Mesenchymal stem cell (in vitro differentiated cells and primary cell): ENCODE results near the gene KRTAP4-4.
"Not testable (repeated sequence)": the region's sequence is repeated elsewhere in the genome, so short reads cannot be mapped to it uniquely, and the experiment has no call there.

Experiments used
- DNase-seq: peaks from one replicate; pipeline ENCODE4 v3.0.0-alpha.2; 2013
- H2AFZ ChIP-seq: one replicate; pipeline ENCODE4 v1.6.1; 2013; ENCODE audit warnings: low read depth, mild to moderate bottlenecking, control low read depth, inconsistent platforms, low read length, moderate library complexity
- H2AK5ac ChIP-seq: 2 replicates; pipeline ENCODE4 v1.6.1; 2013; ENCODE audit warnings: low read length, moderate library complexity, mild to moderate bottlenecking, inconsistent platforms; ENCODE audit not compliant: severe bottlenecking
- H2BK120ac ChIP-seq: one replicate; pipeline ENCODE4 v1.6.1; 2013; ENCODE audit warnings: low read depth, mild to moderate bottlenecking, inconsistent platforms, low read length, moderate library complexity
- H2BK12ac ChIP-seq, 2 experiments: one replicate each; pipeline ENCODE4 v1.6.1; 2013; ENCODE audit warnings: inconsistent platforms in 2 of 2, low read length in 2 of 2, mild to moderate bottlenecking in 2 of 2, moderate library complexity in 2 of 2, control low read depth in 1 of 2
- H2BK15ac ChIP-seq: one replicate; pipeline ENCODE4 v1.6.1; 2013; ENCODE audit warnings: mild to moderate bottlenecking, low read depth, inconsistent platforms; ENCODE audit not compliant: poor library complexity, severe bottlenecking
- H2BK5ac ChIP-seq: 2 replicates; pipeline ENCODE4 v1.6.1; 2013; ENCODE audit warnings: low read depth, mild to moderate bottlenecking, low read length, control low read depth, inconsistent platforms; ENCODE audit not compliant: poor library complexity, severe bottlenecking
- H3K14ac ChIP-seq, 2 experiments: one replicate each; pipeline ENCODE4 v1.6.1; 2013; ENCODE audit warnings: inconsistent platforms in 2 of 2, low read length in 2 of 2, control low read depth in 1 of 2, mild to moderate bottlenecking in 1 of 2, moderate library complexity in 1 of 2
- H3K18ac ChIP-seq, 2 experiments: one replicate each; pipeline ENCODE4 v1.6.1; 2013; ENCODE audit warnings: inconsistent platforms in 2 of 2, low read length in 2 of 2, control low read depth in 1 of 2, low read depth in 1 of 2, mild to moderate bottlenecking in 1 of 2
- H3K23ac ChIP-seq, 2 experiments: one replicate each; pipeline ENCODE4 v1.6.1; 2013; ENCODE audit warnings: inconsistent platforms in 2 of 2, low read length in 2 of 2, mild to moderate bottlenecking in 2 of 2, moderate library complexity in 2 of 2, control low read depth in 1 of 2
- H3K27ac ChIP-seq: 2 replicates; pipeline ENCODE4 v1.5.1; 2013; ENCODE audit warnings: mild to moderate bottlenecking, moderate library complexity, low read length, control low read depth, inconsistent platforms; ENCODE audit not compliant: poor library complexity, severe bottlenecking
- H3K27me3 ChIP-seq, 2 experiments: 2 replicates each; pipeline versions ENCODE4 v1.6.1 to v1.7.0; 2013; ENCODE audit warnings: low read length in 2 of 2, mild to moderate bottlenecking in 2 of 2, moderate library complexity in 2 of 2, control low read depth in 1 of 2, inconsistent platforms in 1 of 2; ENCODE audit not compliant: control insufficient read depth in 1 of 2, insufficient read depth in 1 of 2
- H3K36me3 ChIP-seq, 2 experiments: 2 replicates each; pipeline versions ENCODE4 v1.6.1 to v1.7.0; 2013; ENCODE audit warnings: low read length in 2 of 2, control low read depth in 1 of 2, inconsistent platforms in 1 of 2, low read depth in 1 of 2, mild to moderate bottlenecking in 1 of 2; ENCODE audit not compliant: insufficient read depth in 2 of 2, control insufficient read depth in 1 of 2
- H3K4ac ChIP-seq, 2 experiments: one replicate each; pipeline ENCODE4 v1.6.1; 2013; ENCODE audit warnings: inconsistent platforms in 2 of 2, low read length in 2 of 2, mild to moderate bottlenecking in 2 of 2, moderate library complexity in 2 of 2, control low read depth in 1 of 2, low read depth in 1 of 2
- H3K4me1 ChIP-seq: 2 replicates; pipeline ENCODE4 v1.6.1; 2013; ENCODE audit warnings: low read depth, low read length, control low read depth; ENCODE audit not compliant: control insufficient read depth, insufficient read depth
- H3K4me2 ChIP-seq: 2 replicates; pipeline ENCODE4 v1.6.1; 2013; ENCODE audit warnings: low read length, mild to moderate bottlenecking, inconsistent platforms; ENCODE audit not compliant: poor library complexity, severe bottlenecking
- H3K4me3 ChIP-seq, 2 experiments: 2 replicates each; pipeline versions ENCODE4 v1.5.1 to v1.7.0; 2013; ENCODE audit warnings: low read length in 2 of 2, mild to moderate bottlenecking in 2 of 2, control low read depth in 1 of 2, low read depth in 1 of 2; ENCODE audit not compliant: insufficient read depth in 1 of 2
- H3K79me1 ChIP-seq: replicated peaks from 2 replicates; pipeline ENCODE4 v1.6.1; 2013; ENCODE audit warnings: mild to moderate bottlenecking, control low read depth, low read length, inconsistent platforms; ENCODE audit not compliant: poor library complexity, severe bottlenecking
- H3K9ac ChIP-seq: 2 replicates; pipeline ENCODE4 v1.7.0; 2013; ENCODE audit warnings: mild to moderate bottlenecking, low read length, moderate library complexity
- H3K9me3 ChIP-seq: 2 replicates; pipeline ENCODE4 v1.7.0; 2013; ENCODE audit warnings: mild to moderate bottlenecking, low read length; ENCODE audit not compliant: control insufficient read depth
- H4K8ac ChIP-seq: one replicate; pipeline ENCODE4 v1.6.1; 2013; ENCODE audit warnings: inconsistent platforms, mild to moderate bottlenecking, low read length, moderate library complexity
- H4K91ac ChIP-seq: one replicate; pipeline ENCODE4 v1.6.1; 2013; ENCODE audit warnings: mild to moderate bottlenecking, low read length, inconsistent platforms
- WGBS: methylation state at CpG from one replicate; pipeline ENCODE4 v1.1.7; 2013; ENCODE audit warnings: mixed read lengths; 5-methylcytosine and 5-hydroxymethylcytosine counted together

The KRTAP4-4 gene

DNA sequence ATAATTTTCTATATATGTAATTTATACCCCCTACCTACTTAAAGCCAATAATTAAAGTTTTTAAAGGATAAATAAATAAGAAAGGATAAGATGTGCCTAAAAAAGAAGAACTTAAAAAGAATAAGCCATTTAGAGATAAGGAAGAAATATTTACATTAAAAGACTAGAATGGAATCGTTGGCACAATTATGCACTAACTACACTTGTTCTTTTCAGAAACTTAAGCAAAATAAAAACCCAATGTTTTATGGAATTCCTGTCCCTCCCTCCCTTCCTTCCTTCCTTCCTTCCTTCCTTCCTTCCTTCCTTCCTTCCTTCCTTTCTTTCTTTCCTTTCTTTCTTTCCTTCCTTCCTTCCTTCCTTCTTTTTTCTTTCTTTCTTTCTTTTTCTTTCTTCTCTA is 15.7 kb downstream of the KRTAP4-4 start:
- no peak overlapping the region for H3K23ac ChIP-seq
- WGBS = 96% methylated on average over 1 of the region's 1 CpG
- peaks cover 11% of the 10 kb centered on the region for H3K9me3 ChIP-seq

GRCh38 chr17:41141361-41141760 is 19.2 kb downstream of the KRTAP4-4 start:
- Histone ChIP-seq H2BK15ac (no peak overlapping the region), H3K18ac (no peak overlapping the region), H3K4me3 (no peak overlapping the region), H3K4ac (no peak overlapping the region), H3K36me3 (peaks cover 0 to 6% of the 10 kb centered on the region in 2 experiments), H2BK5ac (peak overlapping the region; percentile 92), H3K23ac (no peak overlapping the region), H3K27me3 (no peaks in the 10 kb centered on the region), H3K14ac (no peak overlapping the region), H3K4me2 (no peak overlapping the region), H4K91ac (no peak overlapping the region), H4K8ac (no peak overlapping the region), H2AFZ (no peak overlapping the region), H3K4me1 (peaks cover 8% of the 10 kb centered on the region), H2BK12ac (no peak overlapping the region), H3K79me1 (no peaks in the 10 kb centered on the region), H2BK120ac (no peak overlapping the region), H3K27ac (peak overlapping the region; percentile 96), H3K9me3 (peaks cover 23% of the 10 kb centered on the region), H2AK5ac (peak overlapping the region; percentile 87), H3K9ac (no peak overlapping the region)
- no peak for DNase-seq

More for the DNA sequence above, 15.7 kb downstream of the KRTAP4-4 start:
- Histone ChIP-seq H3K4me1 (peaks cover 6% of the 10 kb centered on the region), H4K8ac (no peak overlapping the region), H3K4ac (no peak overlapping the region), H2AK5ac (no peak overlapping the region), H3K27ac (no peak overlapping the region), H3K36me3 (peaks cover 0 to 4% of the 10 kb centered on the region in 2 experiments), H2BK5ac (no peak overlapping the region), H3K79me1 (no peaks in the 10 kb centered on the region), H2BK12ac (no peak overlapping the region), H3K4me2 (no peak overlapping the region), H3K14ac (no peak overlapping the region), H2BK120ac (no peak overlapping the region), H4K91ac (no peak overlapping the region), H3K18ac (no peak overlapping the region), H3K4me3 (no peak overlapping the region), H3K9ac (no peak overlapping the region), H3K27me3 (no peaks in the 10 kb centered on the region), H2BK15ac (no peak overlapping the region), H2AFZ (no peak overlapping the region)
- no peak for DNase-seq

DNA sequence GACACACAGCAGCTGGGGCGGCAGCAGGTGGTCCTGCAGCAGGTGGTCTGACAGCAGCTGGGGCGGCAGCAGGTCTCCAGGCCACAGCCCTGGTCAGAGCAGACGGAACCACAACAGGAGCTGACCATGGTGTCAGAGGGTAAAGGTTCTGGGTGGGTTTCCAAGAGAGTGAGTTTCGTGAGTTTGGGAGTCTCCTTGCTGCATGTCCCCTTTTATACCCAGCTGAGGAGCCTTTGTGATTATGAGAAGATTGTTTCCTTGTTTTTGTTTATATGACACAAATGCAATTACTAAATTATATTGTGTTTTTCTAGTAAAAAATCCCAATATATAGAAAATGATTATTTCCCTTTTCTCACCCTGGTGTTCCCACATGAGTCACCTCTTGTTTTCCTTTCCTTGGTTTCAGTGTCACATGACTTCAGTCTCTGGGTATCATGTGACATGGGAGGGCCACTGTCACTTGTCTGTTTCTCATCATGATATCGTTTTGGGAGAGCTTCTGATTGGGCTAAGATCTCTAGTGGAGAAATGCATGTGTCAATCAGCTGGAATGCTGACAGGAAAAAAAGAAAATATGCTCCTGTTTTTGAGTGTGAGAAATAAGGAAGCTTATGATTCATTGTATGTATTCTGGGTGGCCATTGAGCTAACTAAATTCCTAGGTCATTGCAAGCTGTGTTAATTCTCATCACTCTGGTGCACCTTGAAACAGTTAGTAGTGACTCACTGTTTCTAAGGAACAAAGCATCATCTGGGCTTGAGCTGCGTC is 20.0 kb downstream of the KRTAP4-4 start, which contains the start of gene KRTAP4-6:
Gene KRTAP4-6, minus strand, starts transcription at position 185 of the 772 bp plus-strand sequence. Its CDS starts 57 bp downstream, at position 128.
- Histone ChIP-seq H2AFZ (no peak within 1 kb of the TSS), H2BK5ac (peak within 1 kb of the TSS; percentile 92), H3K4me2 (no peak within 1 kb of the TSS), H2AK5ac (peak within 1 kb of the TSS; percentile 72), H3K4me3 (peak within 1 kb of the TSS in 1 of 2 experiments; percentile 39), H4K8ac (no peak within 1 kb of the TSS), H3K36me3 (peaks cover 0 to 6% of the 10 kb centered on the region in 2 experiments), H2BK15ac (peak within 1 kb of the TSS; percentile 52), H3K9me3 (peaks cover 23% of the 10 kb centered on the region), H3K9ac (no peak within 1 kb of the TSS), H3K4me1 (peaks cover 8% of the 10 kb centered on the region), H2BK120ac (no peak within 1 kb of the TSS), H3K4ac (no peak within 1 kb of the TSS), H3K14ac (no peak within 1 kb of the TSS), H3K27ac (peak within 1 kb of the TSS; percentile 96), H2BK12ac (no peak within 1 kb of the TSS), H3K27me3 (no peaks in the 10 kb centered on the region), H3K18ac (no peak within 1 kb of the TSS), H3K79me1 (no peaks in the 10 kb centered on the region), H4K91ac (peak within 1 kb of the TSS; percentile 18), H3K23ac (no peak within 1 kb of the TSS)
- DNase-seq = peak; percentile 9
- 84% methylated on average over 5 of the region's 6 CpGs for WGBS

- not testable (repeated sequence) for H3K4ac ChIP-seq, H3K9ac ChIP-seq, H2BK12ac ChIP-seq, H3K14ac ChIP-seq, H3K23ac ChIP-seq, H2BK5ac ChIP-seq, H3K27ac ChIP-seq, H3K18ac ChIP-seq, H3K27me3 ChIP-seq, H2BK120ac ChIP-seq, H3K4me1 ChIP-seq, H2AFZ ChIP-seq, H4K8ac ChIP-seq, DNase-seq, H3K79me1 ChIP-seq, H3K4me2 ChIP-seq, H3K36me3 ChIP-seq
- H2AK5ac ChIP-seq = peak overlapping the region; percentile 31
- H3K9me3 ChIP-seq = peaks cover 23% of the 10 kb centered on the region
- peak overlapping the region; percentile 18 for H4K91ac ChIP-seq
- peak overlapping the region in 1 of 2 experiments; percentile 39 for H3K4me3 ChIP-seq
- whole genome bisulfite sequencing = 90% methylated on average over 12 of the region's 12 CpGs
- peak overlapping the region; percentile 52 for H2BK15ac ChIP-seq
Measured at GRCh38 chr17:41139865-41140264, 20.7 kb downstream of the KRTAP4-4 start.
